Bronchial epithelial cell (primary cell): Measurements from ENCODE around the gene POLR3H. TPM values are rescaled to one million over a fixed set of nuclear protein-coding genes. Genes with fewer than 3 reads are reported as not detected.

Source experiments
- DNase-seq: peaks from one replicate; pipeline ENCODE4 v3.0.0-alpha.2; 2010; ENCODE audit warnings: low read depth
- FAIRE-seq: peaks from 2 replicates; lab custom pipeline; 2011; peaks lifted over from hg19 to GRCh38; lab: Jason Lieb, UNC
- H3K27me3 ChIP-seq: 2 replicates; pipeline ENCODE4 v1.5.1; 2011; ENCODE audit warnings: low read length; ENCODE audit not compliant: control insufficient read depth, insufficient read depth
- H3K36me3 ChIP-seq: 2 replicates; pipeline ENCODE4 v1.5.1; 2011; ENCODE audit warnings: low read length; ENCODE audit not compliant: control insufficient read depth, insufficient read depth
- H3K4me3 ChIP-seq: 2 replicates; pipeline ENCODE4 v1.5.1; 2011; ENCODE audit warnings: mild to moderate bottlenecking, low read depth, low read length, control low read depth
- total RNA-seq: library from RNA; depleted of rRNA; stranded (reverse); fragments of >200 nt; gene quantifications from 2 replicates; pipeline ENCODE4 v1.2.1, GENCODE V29; 2014
- TF ChIP-seq, protein P1 (sequence below): IDR thresholded peaks from 2 replicates; pipeline ENCODE4 v1.5.1; 2011; ENCODE audit warnings: mild to moderate bottlenecking, moderate library complexity, low read length, control low read depth, inconsistent platforms; ENCODE audit not compliant: insufficient read depth, severe bottlenecking

The POLR3H gene
- total RNA-seq, 1 donor from 2014 or later: 28.2 TPM

DNA sequence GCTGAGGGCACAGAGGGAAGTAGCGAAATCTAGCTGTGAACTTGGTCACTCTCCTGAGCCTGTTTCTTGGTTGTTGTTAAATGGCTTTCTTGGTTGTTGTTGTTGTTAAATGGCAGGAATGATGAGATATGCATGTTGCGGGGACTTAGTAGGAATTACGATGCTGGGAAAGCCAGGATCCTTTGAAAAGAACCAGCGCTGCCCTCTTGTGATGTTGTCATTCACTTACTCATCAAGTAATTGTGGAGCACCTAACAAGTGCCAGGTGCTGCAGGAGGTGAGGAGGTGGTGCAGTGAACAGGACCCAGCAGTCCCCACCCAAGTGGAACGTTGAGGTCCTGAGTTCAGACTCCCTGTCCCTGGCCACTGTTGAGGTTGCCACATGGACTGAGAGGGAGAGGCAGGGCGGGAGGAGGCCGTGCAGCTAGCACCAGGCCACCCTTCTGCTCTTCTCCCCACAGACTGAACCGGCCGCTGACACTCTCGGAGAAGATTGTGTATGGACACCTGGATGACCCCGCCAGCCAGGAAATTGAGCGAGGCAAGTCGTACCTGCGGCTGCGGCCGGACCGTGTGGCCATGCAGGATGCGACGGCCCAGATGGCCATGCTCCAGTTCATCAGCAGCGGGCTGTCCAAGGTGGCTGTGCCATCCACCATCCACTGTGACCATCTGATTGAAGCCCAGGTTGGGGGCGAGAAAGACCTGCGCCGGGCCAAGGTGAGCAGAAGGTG, 36.8 kb downstream of the POLR3H start:
- no peak overlapping the region for H3K4me3 ChIP-seq
- no peak for DNase-seq
- H3K36me3 ChIP-seq: peaks cover 19% of the 10 kb centered on the region
- FAIRE-seq: no peak
- TF ChIP-seq, protein P1, sequence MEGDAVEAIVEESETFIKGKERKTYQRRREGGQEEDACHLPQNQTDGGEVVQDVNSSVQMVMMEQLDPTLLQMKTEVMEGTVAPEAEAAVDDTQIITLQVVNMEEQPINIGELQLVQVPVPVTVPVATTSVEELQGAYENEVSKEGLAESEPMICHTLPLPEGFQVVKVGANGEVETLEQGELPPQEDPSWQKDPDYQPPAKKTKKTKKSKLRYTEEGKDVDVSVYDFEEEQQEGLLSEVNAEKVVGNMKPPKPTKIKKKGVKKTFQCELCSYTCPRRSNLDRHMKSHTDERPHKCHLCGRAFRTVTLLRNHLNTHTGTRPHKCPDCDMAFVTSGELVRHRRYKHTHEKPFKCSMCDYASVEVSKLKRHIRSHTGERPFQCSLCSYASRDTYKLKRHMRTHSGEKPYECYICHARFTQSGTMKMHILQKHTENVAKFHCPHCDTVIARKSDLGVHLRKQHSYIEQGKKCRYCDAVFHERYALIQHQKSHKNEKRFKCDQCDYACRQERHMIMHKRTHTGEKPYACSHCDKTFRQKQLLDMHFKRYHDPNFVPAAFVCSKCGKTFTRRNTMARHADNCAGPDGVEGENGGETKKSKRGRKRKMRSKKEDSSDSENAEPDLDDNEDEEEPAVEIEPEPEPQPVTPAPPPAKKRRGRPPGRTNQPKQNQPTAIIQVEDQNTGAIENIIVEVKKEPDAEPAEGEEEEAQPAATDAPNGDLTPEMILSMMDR: no peak
- H3K27me3 ChIP-seq: no peaks in the 10 kb centered on the region

DNA sequence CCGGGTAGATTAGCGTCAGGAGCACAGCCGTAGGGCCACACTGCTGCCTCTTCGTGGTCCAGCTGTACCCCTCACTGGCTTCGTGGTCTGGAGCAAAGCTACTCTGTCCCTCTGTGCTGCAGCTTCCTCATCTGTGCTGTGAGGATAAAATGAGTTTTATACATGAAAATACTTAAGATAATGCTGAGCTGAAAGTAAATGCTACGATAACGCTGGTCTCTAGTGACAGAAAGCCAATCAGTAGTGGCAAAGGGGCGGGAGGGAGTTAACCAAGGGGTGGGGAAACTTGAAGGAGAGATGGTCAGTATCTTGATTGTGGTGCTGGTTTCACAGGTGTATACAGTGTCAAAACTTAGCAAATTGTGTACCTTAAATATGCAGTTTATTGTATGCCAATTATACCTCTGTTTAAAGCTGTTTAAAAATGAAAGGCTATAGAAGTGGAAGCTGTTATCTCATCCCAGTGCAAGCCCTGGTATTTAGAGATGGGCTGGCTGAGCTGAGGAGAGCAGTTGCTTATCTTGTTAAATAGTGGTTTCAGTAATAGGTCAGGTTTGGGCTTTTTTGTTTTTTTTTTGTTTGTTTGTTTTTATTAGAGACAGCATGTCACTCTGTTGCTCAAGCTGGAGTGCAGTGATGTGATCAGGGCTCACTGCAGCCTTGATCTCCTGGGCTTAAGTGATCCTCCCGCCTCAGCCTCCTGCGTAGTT, 38.6 kb downstream of the POLR3H start:
- DNase-seq: no peak
- Histone ChIP-seq H3K36me3 (peaks cover 19% of the 10 kb centered on the region), H3K4me3 (no peak overlapping the region), H3K27me3 (no peaks in the 10 kb centered on the region)
- TF ChIP-seq, protein P1: no peak
- FAIRE-seq: no peak

DNA sequence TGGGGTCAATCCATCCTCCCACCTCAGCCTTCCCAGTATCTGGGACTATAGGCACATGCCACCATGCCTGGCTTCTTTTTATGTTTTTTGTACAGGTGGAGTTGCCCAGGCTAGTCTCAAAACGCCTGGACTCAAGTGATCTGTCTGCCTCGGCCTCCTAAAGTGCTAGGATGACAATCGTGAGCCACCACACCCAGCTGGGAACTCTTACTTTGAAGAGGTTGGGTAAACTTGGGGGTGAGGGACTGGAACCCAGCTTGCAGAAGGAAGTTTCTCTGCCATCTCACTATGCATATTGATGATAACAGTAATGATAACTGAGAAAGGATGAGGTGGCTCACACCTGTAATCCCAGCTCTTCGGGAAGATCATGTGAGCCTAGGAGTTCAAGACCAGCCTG, 39.5 kb downstream of the POLR3H start:
- no peak for DNase-seq
- TF ChIP-seq, protein P1: no peak
- Histone ChIP-seq H3K36me3 (peaks cover 20% of the 10 kb centered on the region), H3K27me3 (no peaks in the 10 kb centered on the region), H3K4me3 (no peak overlapping the region)
- no peak for FAIRE-seq

DNA sequence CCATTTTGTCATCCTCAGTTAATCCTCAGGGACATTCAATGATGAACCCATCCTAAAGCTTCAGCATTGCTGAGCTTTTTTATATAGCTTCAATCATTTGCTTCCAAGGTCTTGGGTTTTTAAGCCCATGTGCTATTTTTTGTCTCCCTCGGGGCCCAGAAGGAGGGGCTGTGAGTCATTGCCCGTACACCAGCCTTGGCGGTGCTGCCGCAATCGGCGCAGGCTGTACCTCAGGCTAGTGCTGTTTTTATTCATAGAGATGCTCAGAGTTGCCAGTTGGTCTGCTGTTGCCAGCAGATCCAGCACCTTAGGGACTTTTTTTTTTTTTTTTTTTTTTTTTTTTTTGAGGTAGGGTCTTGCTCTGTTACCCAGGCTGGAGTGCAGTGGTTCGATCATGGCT, 39.9 kb downstream of the POLR3H start:
- TF ChIP-seq, protein P1: no peak
- Histone ChIP-seq H3K4me3 (no peak overlapping the region), H3K36me3 (peaks cover 21% of the 10 kb centered on the region), H3K27me3 (no peaks in the 10 kb centered on the region)
- DNase-seq (no peak), FAIRE-seq (no peak)

DNA sequence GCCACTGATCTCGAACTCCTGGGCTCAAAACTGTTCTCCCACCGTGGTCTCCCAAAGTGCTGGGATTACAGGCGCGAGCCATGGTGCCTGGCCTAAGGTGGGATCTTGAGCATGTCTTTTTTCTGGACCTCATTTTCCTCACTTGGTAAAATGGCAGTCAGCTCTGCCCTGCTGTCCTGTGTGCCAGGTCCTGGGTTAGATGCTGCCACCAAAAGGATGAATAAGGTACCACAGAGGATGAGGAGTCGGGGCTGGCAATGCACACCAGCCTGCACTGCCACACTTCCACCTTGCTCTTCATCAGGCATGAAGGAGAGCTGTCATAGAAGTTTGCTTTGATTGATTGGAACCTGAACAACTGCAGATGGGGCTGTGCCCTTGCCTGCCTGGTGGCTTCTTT, 43.1 kb downstream of the POLR3H start:
- DNase-seq (peak; percentile 9), FAIRE-seq (no peak)
- no peak overlapping the region for H3K4me3 ChIP-seq

More for the DNA sequence above, 43.1 kb downstream of the POLR3H start:
- Histone ChIP-seq H3K27me3 (no peaks in the 10 kb centered on the region), H3K36me3 (peaks cover 8% of the 10 kb centered on the region)
- TF ChIP-seq, protein P1: peak; percentile 13
